H1 (cell line): ENCODE measurements around the gene SMURF2. TPM values are rescaled to one million over a fixed set of nuclear protein-coding genes. Genes with fewer than 3 reads are reported as not detected.

Experiments
- CTCF ChIA-PET: fragments of 300-600 bp; sonication (Branson Sonifier 250); formaldehyde crosslinking; loops from one replicate; lab custom pipeline; 2021; ENCODE audit not compliant: partially characterized antibody; lab: Charles Lee
- POLR2A ChIA-PET: fragments of 300-600 bp; sonication (Branson Sonifier 250); formaldehyde crosslinking; loops from one replicate; lab custom pipeline; 2021; ENCODE audit warnings: inconsistent platforms; ENCODE audit not compliant: partially characterized antibody; lab: Charles Lee
- DNase-seq, 2 experiments: peaks; one replicate each; pipeline versions ENCODE4 v3.0.0 to v3.0.0-alpha.2; 2010 to 2022; ENCODE audit warnings: low spot score in 2 of 2, low read depth in 1 of 2, mixed read lengths in 1 of 2
- FAIRE-seq: peaks from 2 replicates; lab custom pipeline; 2011; peaks lifted over from hg19 to GRCh38; lab: Jason Lieb, UNC
- H2AFZ ChIP-seq: 2 replicates; pipeline ENCODE4 v1.8.1; 2012; ENCODE audit warnings: low read length, inconsistent platforms
- H2AK5ac ChIP-seq: 2 replicates; pipeline ENCODE4 v1.6.1; 2013; ENCODE audit warnings: low read depth, low read length
- H2BK120ac ChIP-seq: replicated peaks from 2 replicates; pipeline ENCODE3; 2013; ENCODE audit warnings: low read depth, low read length, inconsistent platforms
- H2BK12ac ChIP-seq: 2 replicates; pipeline ENCODE4 v1.6.1; 2013; ENCODE audit warnings: low read depth, low read length
- H2BK15ac ChIP-seq: 2 replicates; pipeline ENCODE4 v1.6.1; 2013; ENCODE audit warnings: low read length
- H2BK20ac ChIP-seq: 2 replicates; pipeline ENCODE4 v1.6.1; 2013; ENCODE audit warnings: low read length
- H2BK5ac ChIP-seq: 2 replicates; pipeline ENCODE4 v1.6.1; 2013; ENCODE audit warnings: low read depth, low read length
- H3K14ac ChIP-seq: 2 replicates; pipeline ENCODE4 v1.6.1; 2013; ENCODE audit warnings: inconsistent platforms; ENCODE audit not compliant: insufficient read length
- H3K18ac ChIP-seq: 2 replicates; pipeline ENCODE4 v1.6.1; 2013; ENCODE audit warnings: low read length; ENCODE audit errors: extremely low read depth
- H3K23ac ChIP-seq: 2 replicates; pipeline ENCODE4 v1.6.1; 2013; ENCODE audit warnings: inconsistent platforms; ENCODE audit not compliant: insufficient read length
- H3K23me2 ChIP-seq: 2 replicates; pipeline ENCODE4 v1.6.1; 2013; ENCODE audit warnings: low read depth, low read length
- H3K27ac ChIP-seq: 2 replicates; pipeline ENCODE4 v1.6.1; 2011; ENCODE audit warnings: low read depth, low read length, inconsistent platforms
- H3K27me3 ChIP-seq, 4 experiments: replicated peaks in 1 of 4; 1 replicate in 1 of 4; 2 replicates in 3 of 4; pipeline versions ENCODE4 v1.6.1 to v1.8.1; 2011 to 2013; ENCODE audit warnings: low read length in 3 of 4, mild to moderate bottlenecking in 3 of 4, inconsistent platforms in 2 of 4, mixed read lengths in 2 of 4, moderate library complexity in 1 of 4; ENCODE audit not compliant: control insufficient read depth in 3 of 4, insufficient read depth in 3 of 4; ENCODE audit errors: extremely low read depth in 1 of 4
- H3K36me3 ChIP-seq, 4 experiments: 2 replicates each; pipeline versions ENCODE4 v1.6.1 to v1.8.1; 2011 to 2013; ENCODE audit warnings: mild to moderate bottlenecking in 4 of 4, low read length in 3 of 4, moderate library complexity in 2 of 4, control low read depth in 1 of 4, inconsistent platforms in 1 of 4; ENCODE audit not compliant: insufficient read depth in 4 of 4, control insufficient read depth in 2 of 4
- H3K4ac ChIP-seq: replicated peaks from 2 replicates; pipeline ENCODE3; 2013; ENCODE audit warnings: low read length, low read depth, mixed read lengths, inconsistent platforms; ENCODE audit not compliant: insufficient read length
- H3K4me1 ChIP-seq, 4 experiments: replicated peaks in 1 of 4; 1 replicate in 1 of 4; 2 replicates in 3 of 4; pipeline versions ENCODE4 v1.6.1 to v1.8.1; 2011 to 2013; ENCODE audit warnings: low read length in 3 of 4, inconsistent platforms in 2 of 4, mixed read lengths in 1 of 4; ENCODE audit not compliant: insufficient read depth in 4 of 4, control insufficient read depth in 3 of 4
- H3K4me2 ChIP-seq, 2 experiments: 2 replicates each; pipeline versions ENCODE4 v1.6.1 to v1.8.1; 2011 to 2013; ENCODE audit warnings: low read depth in 2 of 2, low read length in 2 of 2, control low read depth in 1 of 2, inconsistent platforms in 1 of 2, mild to moderate bottlenecking in 1 of 2; ENCODE audit not compliant: insufficient read depth in 1 of 2
- H3K4me3 ChIP-seq, 4 experiments: fragments of 200-600, 300-600 bp in 1 of 4; sonication (generic), shearing (Covaris generic), sonication (Bioruptor Twin) in 1 of 4; 2 replicates each; pipeline versions ENCODE4 v1.5.1 to v1.8.1; 2011 to 2016; ENCODE audit warnings: low read length in 4 of 4, low read depth in 3 of 4, control low read depth in 2 of 4, inconsistent platforms in 2 of 4, mild to moderate bottlenecking in 2 of 4, mixed read lengths in 1 of 4, moderate library complexity in 1 of 4; ENCODE audit not compliant: insufficient read depth in 2 of 4; ENCODE audit errors: extremely low read depth in 1 of 4
- H3K56ac ChIP-seq: replicated peaks from 2 replicates; pipeline ENCODE3; 2013; ENCODE audit warnings: low read depth, mild to moderate bottlenecking, mixed read lengths, low read length, inconsistent platforms; ENCODE audit not compliant: insufficient read length
- H3K79me1 ChIP-seq: 2 replicates; pipeline ENCODE4 v1.6.1; 2013; ENCODE audit warnings: low read depth, low read length, control low read depth
- H3K79me2 ChIP-seq, 2 experiments: 2 replicates each; pipeline versions ENCODE4 v1.6.1 to v1.8.1; 2012 to 2013; ENCODE audit warnings: low read length in 2 of 2, mild to moderate bottlenecking in 2 of 2, inconsistent platforms in 1 of 2; ENCODE audit not compliant: insufficient read depth in 2 of 2, control insufficient read depth in 1 of 2
- H3K9ac ChIP-seq, 4 experiments: replicated peaks in 1 of 4; 1 replicate in 1 of 4; 2 replicates in 3 of 4; pipeline versions ENCODE4 v1.6.1 to v1.8.1; 2011 to 2013; ENCODE audit warnings: low read depth in 3 of 4, low read length in 3 of 4, control low read depth in 2 of 4, mild to moderate bottlenecking in 2 of 4, moderate library complexity in 2 of 4, inconsistent platforms in 1 of 4; ENCODE audit errors: extremely low read depth in 1 of 4
- H3K9me3 ChIP-seq, 2 experiments: 2 replicates each; pipeline versions ENCODE4 v1.6.1 to v1.8.1; 2012 to 2013; ENCODE audit warnings: mild to moderate bottlenecking in 2 of 2, moderate library complexity in 2 of 2, control low read depth in 1 of 2, inconsistent platforms in 1 of 2, low read depth in 1 of 2, low read length in 1 of 2, mixed read lengths in 1 of 2; ENCODE audit not compliant: insufficient read depth in 2 of 2
- H4K20me1 ChIP-seq, 2 experiments: replicated peaks in 1 of 2; 2 replicates each; pipeline versions ENCODE3 to v1.8.1; 2011 to 2013; ENCODE audit warnings: inconsistent platforms in 2 of 2, low read length in 2 of 2, mild to moderate bottlenecking in 1 of 2; ENCODE audit not compliant: insufficient read depth in 2 of 2, control insufficient read depth in 1 of 2
- H4K5ac ChIP-seq: 2 replicates; pipeline ENCODE4 v1.6.1; 2013; ENCODE audit warnings: low read length, low read depth, mixed read lengths, inconsistent platforms; ENCODE audit not compliant: insufficient read length
- H4K8ac ChIP-seq: 2 replicates; pipeline ENCODE4 v1.8.0; 2013; ENCODE audit warnings: mild to moderate bottlenecking, moderate library complexity, low read length, inconsistent platforms; ENCODE audit not compliant: insufficient read depth; ENCODE audit errors: extremely low read depth
- H4K91ac ChIP-seq: replicated peaks from 2 replicates; pipeline ENCODE3; 2013; ENCODE audit warnings: low read length, mixed read lengths, inconsistent platforms; ENCODE audit not compliant: insufficient read length
- CREB1 ChIP-seq: IDR thresholded peaks from 2 replicates; pipeline ENCODE4 v1.6.1; 2012; ENCODE audit warnings: inconsistent platforms
- GTF2F1 ChIP-seq: IDR thresholded peaks from 2 replicates; pipeline ENCODE4 v1.6.1; 2012; ENCODE audit warnings: low read depth, low read length, improper control_type of control experiment, borderline replicate concordance
- TAF7 ChIP-seq: optimal IDR thresholded peaks from 2 replicates; pipeline ENCODE3; 2011; ENCODE audit warnings: low read depth, mild to moderate bottlenecking, inconsistent platforms, low read length, moderate library complexity, borderline replicate concordance
- TEAD4 ChIP-seq: IDR thresholded peaks from 2 replicates; pipeline ENCODE4 v1.6.1; 2012; ENCODE audit warnings: low read depth, low read length, inconsistent platforms, mixed read lengths
- WGBS, 2 experiments: shearing (Covaris generic) in 1 of 2; methylation state at CpG; one replicate each; pipeline versions ENCODE4 v1.1.6 to v1.1.7; 2013 to 2015; ENCODE audit warnings: low lambda C conversion rate in 2 of 2, mixed read lengths in 2 of 2, inconsistent platforms in 1 of 2, low coverage in 1 of 2, missing lambda C conversion rate in 1 of 2; ENCODE audit not compliant: insufficient replicate concordance in 2 of 2, insufficient coverage in 1 of 2, insufficient read length in 1 of 2; ENCODE audit errors: extremely low coverage in 1 of 2, missing lambda C conversion rate in 1 of 2; 5-methylcytosine and 5-hydroxymethylcytosine counted together
- polyA plus RNA-seq, 7 experiments: library from polyadenylated mRNA; depleted of rRNA in 3 of 7; stranded (reverse) in 5 of 7; unstranded in 2 of 7; fragments of >200 nt in 5 of 7; fragments of 200-250 nt in 2 of 7; gene quantifications; 1 replicate in 5 of 7; 2 replicates in 1 of 7; 4 replicates in 1 of 7; pipeline versions ENCODE4 v1.2.1 to v1.2.3, GENCODE V29; 2011 to 2013; ENCODE audit warnings: missing spikeins in 2 of 7, mixed read lengths in 2 of 7
- total RNA-seq: library from RNA; stranded (reverse); fragmentation: NEBNext Ultra II Directional; extraction: Animal tissue kit (Norgen Biotek cat#: 25700); gene quantifications from 2 replicates; pipeline ENCODE4 v1.2.1, GENCODE V29; 2021

Gene SMURF2
- total and polyA plus RNA-seq, 2 of the 8 experiments (the other 6 are each of a cell fraction or from before 2014, with no cell fraction given), result 7.2 to 29.2 TPM

GRCh38 chr17:64571746-64572145 is 90.4 kb downstream of the SMURF2 start:
- Histone ChIP-seq H4K8ac (no peak overlapping the region), H3K4ac (no peak overlapping the region), H3K23me2 (no peaks in the 10 kb centered on the region), H2BK20ac (no peak overlapping the region), H4K20me1 (no peaks in the 10 kb centered on the region), H3K79me1 (no peaks in the 10 kb centered on the region), H2BK5ac (no peak overlapping the region), H3K9me3 (no peaks in the 10 kb centered on the region), H3K4me2 (no peak overlapping the region), H3K9ac (no peak overlapping the region), H3K27ac (no peak overlapping the region), H3K4me1 (no peaks in the 10 kb centered on the region), H4K5ac (no peak overlapping the region), H2AFZ (no peak overlapping the region), H3K36me3 (peaks cover 0 to 17% (median 4%) of the 10 kb centered on the region in 4 experiments; a peak in 4 of 8 replicates), H3K14ac (no peak overlapping the region), H3K56ac (no peak overlapping the region), H3K18ac (no peak overlapping the region), H2BK12ac (no peak overlapping the region), H2AK5ac (no peak overlapping the region), H3K23ac (no peak overlapping the region), H2BK120ac (no peak overlapping the region), H4K91ac (no peak overlapping the region), H3K79me2 (no peaks in the 10 kb centered on the region), H3K27me3 (no peaks in the 10 kb centered on the region), H2BK15ac (no peak overlapping the region), H3K4me3 (no peak overlapping the region)
- CTCF ChIA-PET, result no interaction called here
- POLR2A ChIA-PET, result interaction anchor here (0.6 kb wide), 1 partner anchor 9 kb away, joined by 3 read pairs; no protein-coding TSS in a partner anchor
- DNase-seq (no peak), FAIRE-seq (no peak)
- TF ChIP-seq CREB1 (no peak), TEAD4 (no peak), TAF7 (no peak), GTF2F1 (no peak)
- 90% methylated on average over 6 of the region's 6 CpGs; no CpG with 5 or more reads in 1 of the 2 experiments for WGBS, 2 experiments
